BE2C (cell line): ENCODE data around the gene TMEM132C.

Experiments
- DNase-seq: peaks from one replicate; pipeline ENCODE4 v3.0.0-alpha.2; 2020
- H3K27me3 ChIP-seq: fragments of 250-450 bp; sonication (Bioruptor Pico); 2 replicates; pipeline ENCODE4 v1.5.1; 2020; ENCODE audit warnings: mild to moderate bottlenecking
- H3K36me3 ChIP-seq: fragments of 250-450 bp; sonication (Bioruptor Pico); 2 replicates; pipeline ENCODE4 v1.5.1; 2020; ENCODE audit warnings: mild to moderate bottlenecking
- H3K4me1 ChIP-seq: fragments of 250-450 bp; sonication (Bioruptor Pico); 2 replicates; pipeline ENCODE4 v1.5.1; 2020
- H3K4me3 ChIP-seq: 2 replicates; pipeline ENCODE4 v1.5.1; 2011; ENCODE audit warnings: low read depth, low read length
- H3K9me3 ChIP-seq: fragments of 250-450 bp; sonication (Bioruptor Pico); 2 replicates; pipeline ENCODE4 v1.5.1; 2020
- CTCF ChIP-seq: IDR thresholded peaks from 2 replicates; pipeline ENCODE4 v1.5.1; 2012; ENCODE audit warnings: mild to moderate bottlenecking, low read depth, low read length

TMEM132C gene

GRCh38 chr12:128399253-128399652 is 132.3 kb downstream of the TMEM132C start:
- Histone ChIP-seq H3K4me3 (no peak overlapping the region), H3K36me3 (no peaks in the 10 kb centered on the region), H3K27me3 (no peaks in the 10 kb centered on the region), H3K4me1 (no peaks in the 10 kb centered on the region), H3K9me3 (no peaks in the 10 kb centered on the region; the same call in 1 of the 2 replicates)
- no peak for TF ChIP-seq CTCF
- DNase-seq: no peak

DNA sequence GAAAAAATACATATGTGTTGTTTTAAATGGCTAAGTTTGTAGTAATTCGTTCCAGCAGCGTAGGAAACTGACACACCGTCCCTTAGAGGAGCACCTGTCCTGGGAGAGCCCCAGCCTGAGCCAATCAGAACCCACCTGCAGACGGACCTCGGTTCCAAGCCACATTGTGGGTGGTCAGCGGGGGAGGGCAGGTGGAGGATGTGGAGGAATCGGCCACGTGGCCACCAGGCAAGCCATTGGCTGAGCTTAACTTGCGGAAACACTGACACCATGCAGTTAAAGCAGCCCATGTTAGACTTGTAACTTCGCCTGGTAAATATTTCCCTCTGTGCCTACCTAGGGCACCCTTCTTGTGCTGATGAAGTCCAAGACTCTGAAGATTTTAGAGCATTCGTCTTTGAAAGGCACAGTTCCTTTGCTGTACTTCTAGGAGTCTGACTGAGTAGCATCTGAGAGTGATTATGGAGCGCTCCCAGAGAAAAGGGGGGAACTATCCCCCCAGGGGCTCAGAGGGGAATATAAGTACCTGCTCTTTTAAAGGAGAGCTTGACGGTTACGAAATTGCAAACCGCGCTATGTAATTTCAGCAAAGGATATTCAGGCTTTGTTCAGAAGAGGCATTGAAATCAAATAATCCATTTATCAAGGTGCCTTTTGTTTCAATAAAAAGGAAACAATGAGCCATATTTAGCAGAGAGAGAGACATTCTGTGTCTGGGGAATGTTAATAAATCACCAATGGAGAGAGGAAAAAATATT is 135.7 kb downstream of the TMEM132C start:
- Histone ChIP-seq H3K27me3 (no peaks in the 10 kb centered on the region), H3K9me3 (no peaks in the 10 kb centered on the region; the same call in 1 of the 2 replicates), H3K4me3 (no peak overlapping the region), H3K36me3 (no peaks in the 10 kb centered on the region), H3K4me1 (no peaks in the 10 kb centered on the region)
- no peak for DNase-seq
- no peak for TF ChIP-seq CTCF

DNA sequence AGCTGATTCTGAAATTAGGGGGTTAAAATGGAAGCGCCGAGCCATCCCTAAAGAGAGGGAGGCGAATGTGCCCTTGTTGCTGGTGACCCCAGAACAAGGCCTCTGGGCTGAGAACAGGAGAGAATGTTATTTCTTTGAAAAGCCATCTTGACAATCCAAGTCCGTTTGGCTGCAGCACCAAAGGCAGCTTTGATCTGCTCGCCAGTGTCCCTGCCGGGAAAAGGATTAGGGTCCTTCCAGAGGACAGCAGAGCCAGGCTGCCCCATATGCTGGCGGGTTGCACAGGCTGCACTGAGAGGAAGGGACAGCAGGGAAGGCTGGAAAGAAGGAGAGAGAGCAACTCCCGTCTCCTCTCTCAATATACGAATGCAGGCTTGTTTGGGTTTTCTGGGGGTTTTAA is 141.7 kb downstream of the TMEM132C start:
- Histone ChIP-seq H3K4me1 (no peaks in the 10 kb centered on the region), H3K36me3 (no peaks in the 10 kb centered on the region), H3K9me3 (no peaks in the 10 kb centered on the region), H3K27me3 (no peaks in the 10 kb centered on the region), H3K4me3 (no peak overlapping the region)
- DNase-seq: no peak
- no peak for TF ChIP-seq CTCF

- no peaks in the 10 kb centered on the region for H3K27me3 ChIP-seq
- no peaks in the 10 kb centered on the region; the same call in 1 of the 2 replicates for H3K9me3 ChIP-seq
- DNase-seq: no peak
- TF ChIP-seq CTCF: no peak
- H3K4me1 ChIP-seq: no peaks in the 10 kb centered on the region
- no peaks in the 10 kb centered on the region for H3K36me3 ChIP-seq
- H3K4me3 ChIP-seq: no peak overlapping the region
These were observed 148.1 kb downstream of the TMEM132C start for GRCh38 chr12:128415036-128415560.

DNA sequence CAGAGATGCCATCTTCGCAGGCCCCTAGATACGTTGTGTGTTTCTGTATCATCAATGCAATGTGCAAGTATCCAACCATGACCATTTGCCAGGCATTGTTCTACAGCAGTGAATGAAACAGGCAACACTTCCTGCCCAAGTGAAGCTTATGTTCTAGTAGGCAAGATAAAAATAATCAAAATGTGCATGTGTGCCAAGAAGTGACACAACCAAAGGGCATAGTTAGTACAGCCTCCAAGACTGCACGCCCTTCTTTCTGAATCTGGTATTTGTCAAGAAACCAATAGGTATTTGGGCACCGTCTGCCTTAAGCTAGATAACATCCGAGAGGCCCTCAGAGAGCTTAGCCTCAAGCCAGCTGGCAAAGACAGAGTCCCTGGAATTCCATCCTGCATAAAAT is 152.0 kb downstream of the TMEM132C start:
- Histone ChIP-seq H3K27me3 (no peaks in the 10 kb centered on the region), H3K36me3 (no peaks in the 10 kb centered on the region), H3K4me1 (no peaks in the 10 kb centered on the region), H3K9me3 (no peaks in the 10 kb centered on the region; the same call in 1 of the 2 replicates), H3K4me3 (no peak overlapping the region)
- no peak for TF ChIP-seq CTCF
- no peak for DNase-seq

DNA sequence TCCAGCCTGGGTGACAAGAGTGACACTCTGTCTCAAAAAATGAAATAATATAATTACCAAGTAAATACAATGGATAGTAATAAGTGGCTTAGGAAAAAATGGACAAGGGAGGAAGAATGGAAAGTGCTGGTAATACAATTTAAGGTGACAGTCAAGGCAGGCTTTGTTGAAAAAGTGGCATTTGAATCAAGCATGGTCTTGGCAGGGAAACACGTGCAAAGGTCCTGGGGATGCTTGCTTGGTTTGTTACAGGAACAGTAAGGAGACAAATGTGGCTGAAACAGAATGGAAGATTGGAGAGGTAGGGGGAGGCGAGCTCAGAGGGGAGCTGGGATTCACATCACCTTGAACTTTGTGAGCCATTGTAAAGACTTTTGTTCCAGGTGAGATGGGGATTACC is 153.2 kb downstream of the TMEM132C start:
- Histone ChIP-seq H3K27me3 (no peaks in the 10 kb centered on the region), H3K36me3 (no peaks in the 10 kb centered on the region), H3K4me3 (no peak overlapping the region), H3K4me1 (no peaks in the 10 kb centered on the region), H3K9me3 (no peaks in the 10 kb centered on the region; the same call in none of the 2 replicates)
- no peak for TF ChIP-seq CTCF
- DNase-seq: no peak
